HG03354 (cell line): Measurements from ENCODE around the gene SKAP1.

Source experiments
- ATAC-seq: cut with Tn5 transposase; IDR thresholded peaks from one replicate; pipeline ENCODE4 v1.9.1; 2021; ENCODE audit warnings: mild to moderate bottlenecking; ENCODE audit not compliant: unreplicated experiment, poor library complexity, severe bottlenecking

SKAP1 gene

DNA sequence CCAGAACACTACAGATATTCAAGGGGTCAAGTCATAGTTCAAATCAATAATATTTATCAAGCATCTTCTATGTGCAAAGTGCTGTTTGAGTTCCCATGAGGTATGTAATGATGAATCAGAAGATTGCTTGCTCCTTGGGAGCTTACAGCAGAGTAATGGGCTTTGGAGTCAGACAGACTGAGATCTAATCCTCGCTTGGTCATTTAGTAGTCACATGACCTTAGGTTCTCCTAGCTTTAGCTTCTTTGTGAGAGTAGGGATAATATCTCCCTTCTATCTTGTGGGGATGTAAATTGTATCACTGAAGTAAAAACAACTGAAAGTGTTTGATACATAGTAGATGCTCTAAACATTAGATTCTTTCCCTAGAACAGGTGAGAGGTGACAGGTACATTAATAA lies 292.4 kb downstream of the SKAP1 start:
- no peak for ATAC-seq

DNA sequence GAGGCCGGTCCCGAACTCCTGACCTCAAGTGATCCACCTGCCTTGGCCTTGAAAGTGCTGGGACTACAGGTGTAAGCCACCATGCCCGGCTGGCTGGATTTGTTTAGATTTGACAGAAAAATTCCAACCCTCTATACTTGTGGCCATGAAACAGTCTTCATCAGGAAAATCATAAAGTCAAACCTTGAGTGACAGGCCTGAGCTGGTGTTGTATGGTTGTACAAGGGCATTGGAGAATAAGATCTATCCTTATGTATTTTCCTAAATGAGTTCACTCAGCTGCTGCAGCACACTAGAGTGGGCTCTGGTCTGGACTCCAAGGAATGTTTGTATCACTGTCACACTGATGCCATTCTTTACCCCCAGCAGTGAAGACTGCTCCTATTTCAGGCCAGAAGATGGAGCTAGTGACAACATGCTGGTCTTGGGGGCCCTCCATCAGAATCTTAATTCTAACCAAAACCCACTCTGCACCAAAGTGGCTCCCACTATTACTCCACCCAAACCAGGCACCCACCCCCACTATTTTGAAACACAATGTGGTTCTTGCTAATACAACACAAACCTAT lies 295.0 kb downstream of the SKAP1 start:
- no peak for ATAC-seq

DNA sequence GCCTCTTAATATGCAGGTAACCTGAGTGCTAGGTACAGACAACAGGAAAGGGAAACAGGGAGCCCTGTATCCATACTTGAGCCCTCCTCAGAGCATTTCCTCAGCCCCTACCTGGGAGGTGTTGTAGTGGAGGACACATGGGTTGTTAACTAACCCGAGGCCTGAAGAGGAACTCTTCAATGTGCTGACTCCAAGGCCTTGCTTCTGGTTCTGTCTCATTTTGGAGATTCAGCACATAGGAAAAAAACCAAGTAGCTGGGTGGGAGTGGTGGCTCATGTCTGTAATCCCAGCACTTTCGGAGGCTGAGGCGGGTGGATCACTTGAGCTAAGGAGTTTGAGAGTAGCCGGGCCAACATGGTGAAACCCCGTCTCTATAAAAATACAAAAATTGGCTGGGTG lies 297.6 kb downstream of the SKAP1 start:
- ATAC-seq: no peak

DNA sequence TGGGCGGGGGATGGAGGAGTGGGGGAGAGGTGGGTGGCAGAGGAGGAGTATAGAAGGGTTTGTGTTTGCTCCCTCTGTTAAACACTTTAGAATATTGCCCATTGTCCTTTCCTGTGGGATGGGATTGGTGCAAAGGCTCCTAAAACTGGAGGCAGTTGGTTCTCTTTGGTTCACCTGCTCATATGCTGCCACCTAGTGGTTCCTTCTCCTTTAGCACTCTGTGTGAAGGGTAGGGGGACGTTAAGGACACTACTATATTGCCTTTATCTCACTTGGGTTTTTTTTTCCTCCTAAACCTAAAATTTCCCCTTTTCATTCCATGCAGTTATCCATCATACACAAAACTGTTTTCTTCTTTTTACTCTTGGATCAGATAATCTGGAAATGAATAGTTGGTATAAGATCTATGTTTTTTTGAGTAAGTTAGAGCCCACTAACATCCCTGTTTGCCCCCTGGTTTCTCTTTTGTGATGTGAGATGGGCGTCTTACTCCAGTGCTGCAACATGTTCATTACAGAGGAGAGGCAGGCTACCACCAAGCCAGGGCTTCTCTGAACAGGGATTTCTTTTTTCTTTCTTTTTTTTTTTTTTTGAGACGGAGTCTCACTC lies 298.7 kb downstream of the SKAP1 start:
- no peak for ATAC-seq

DNA sequence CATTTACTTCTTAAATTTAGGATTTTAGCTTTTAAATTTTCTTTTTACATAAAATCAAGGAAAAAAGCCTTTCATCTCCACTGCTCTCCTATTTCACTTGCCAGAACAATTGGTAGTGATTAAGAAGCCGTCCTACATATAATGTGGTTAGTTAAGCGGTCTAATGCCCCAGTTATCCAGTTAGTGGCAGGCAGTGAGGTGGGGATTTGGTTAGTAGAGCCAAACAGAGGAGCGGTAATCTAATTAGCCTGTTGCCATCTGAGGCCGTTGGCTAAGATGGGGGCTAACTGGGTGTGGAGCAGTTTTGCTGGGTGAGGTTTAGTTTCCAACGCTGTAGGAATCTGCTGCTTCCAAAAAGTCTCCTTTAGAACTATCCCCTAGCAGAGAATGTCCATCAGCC lies 300.0 kb downstream of the SKAP1 start:
- ATAC-seq: no peak

DNA sequence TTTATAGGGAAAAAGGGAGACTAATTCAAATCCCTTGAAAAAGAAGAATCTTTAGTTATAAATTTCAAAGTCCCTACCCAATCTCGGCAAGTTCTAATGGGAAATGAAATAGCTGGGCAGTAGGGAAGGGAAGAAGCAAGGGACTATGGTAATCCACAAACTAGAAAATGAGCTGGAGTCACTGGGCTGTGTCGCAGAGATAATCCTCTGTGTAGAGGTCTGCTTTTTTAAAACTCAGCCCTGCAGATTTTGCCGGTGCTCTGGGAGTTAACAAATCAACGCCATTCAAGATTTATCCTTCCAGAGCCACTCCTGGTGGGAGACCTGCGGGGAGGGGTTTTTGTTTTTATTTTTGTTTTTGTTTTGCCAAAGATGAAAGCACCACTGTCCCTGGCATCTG lies 301.6 kb downstream of the SKAP1 start:
- no peak for ATAC-seq

DNA sequence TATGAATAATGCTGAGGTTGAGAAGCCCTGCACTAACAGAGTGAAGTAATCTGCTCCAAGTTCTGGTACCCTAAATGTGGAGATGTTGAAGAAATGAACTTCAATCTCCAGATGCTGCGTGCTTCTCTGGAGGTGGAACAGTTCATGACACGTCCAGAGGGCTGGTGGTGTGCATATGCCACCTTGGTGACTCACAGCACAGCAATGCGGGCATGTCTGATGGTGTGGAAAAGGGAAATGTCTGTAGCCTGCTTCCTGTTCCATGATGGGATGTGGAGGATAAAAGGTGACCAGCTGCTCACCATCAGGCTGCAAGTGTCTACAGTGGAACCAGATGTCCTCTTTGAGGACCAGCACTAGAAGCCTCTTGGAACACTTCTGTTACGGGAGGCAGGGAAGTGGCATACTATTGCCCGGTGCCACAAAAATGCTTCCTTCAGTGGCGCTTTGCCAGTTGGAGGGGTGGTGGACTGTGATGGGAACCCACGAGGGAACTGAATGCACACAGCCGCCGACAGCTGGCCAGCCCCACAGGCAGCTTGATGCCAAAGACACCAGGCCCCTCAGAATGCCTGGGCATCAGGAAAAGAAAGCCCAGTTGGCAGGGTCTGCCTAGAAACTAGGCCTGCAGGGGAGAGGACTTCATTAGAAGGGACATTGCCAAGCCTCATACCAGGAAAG lies 302.5 kb downstream of the SKAP1 start:
- ATAC-seq: no peak

DNA sequence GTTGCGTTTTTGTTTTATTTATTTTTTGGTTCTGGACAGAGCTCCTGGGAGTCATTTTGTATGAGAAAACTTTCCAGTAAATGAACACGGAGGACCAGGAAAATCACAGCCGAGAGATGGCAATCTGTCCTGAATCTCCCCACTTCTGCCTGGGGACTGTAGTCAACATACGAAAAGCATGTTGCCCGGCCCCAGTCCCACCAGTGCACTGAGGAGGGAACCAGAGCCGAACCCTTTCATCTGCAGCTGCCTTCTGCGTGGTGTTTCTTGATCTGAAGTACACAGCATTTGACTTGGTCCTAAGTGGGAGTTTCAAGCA lies 303.5 kb downstream of the SKAP1 start:
- no peak for ATAC-seq

DNA sequence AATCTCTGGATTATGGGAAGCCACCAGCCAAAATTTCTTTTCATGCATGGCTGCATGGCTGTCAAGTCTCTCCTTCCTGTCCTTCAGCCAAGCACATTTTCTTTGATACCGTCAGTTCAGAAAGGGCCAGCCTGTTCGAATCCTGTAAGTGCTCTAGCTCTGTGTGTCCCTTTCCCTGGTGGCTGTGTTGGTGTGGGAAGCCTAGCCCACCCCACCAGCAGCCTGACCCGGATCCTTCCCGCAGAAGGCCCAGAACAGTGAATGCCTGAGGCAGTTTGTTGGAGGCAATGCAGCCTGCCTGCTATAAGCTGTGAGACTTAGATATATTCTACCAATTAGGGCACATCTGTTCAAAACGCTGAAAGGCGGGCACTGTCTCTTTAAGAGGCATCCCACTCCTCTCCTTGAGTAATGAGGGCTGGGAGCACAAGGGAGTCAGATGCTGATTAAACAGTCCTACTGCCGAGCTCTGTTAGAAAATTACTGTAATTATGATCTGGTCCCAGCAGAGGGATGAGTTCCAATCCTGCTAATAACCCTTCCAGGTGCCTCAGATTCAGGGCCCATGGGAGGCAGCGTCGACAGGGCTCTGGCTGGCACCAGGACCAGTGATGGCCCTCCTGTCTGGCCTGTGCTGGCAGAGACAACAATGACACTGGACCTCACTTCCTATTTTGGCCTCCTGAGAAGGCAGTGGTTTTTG lies 304.0 kb downstream of the SKAP1 start:
- no peak for ATAC-seq

DNA sequence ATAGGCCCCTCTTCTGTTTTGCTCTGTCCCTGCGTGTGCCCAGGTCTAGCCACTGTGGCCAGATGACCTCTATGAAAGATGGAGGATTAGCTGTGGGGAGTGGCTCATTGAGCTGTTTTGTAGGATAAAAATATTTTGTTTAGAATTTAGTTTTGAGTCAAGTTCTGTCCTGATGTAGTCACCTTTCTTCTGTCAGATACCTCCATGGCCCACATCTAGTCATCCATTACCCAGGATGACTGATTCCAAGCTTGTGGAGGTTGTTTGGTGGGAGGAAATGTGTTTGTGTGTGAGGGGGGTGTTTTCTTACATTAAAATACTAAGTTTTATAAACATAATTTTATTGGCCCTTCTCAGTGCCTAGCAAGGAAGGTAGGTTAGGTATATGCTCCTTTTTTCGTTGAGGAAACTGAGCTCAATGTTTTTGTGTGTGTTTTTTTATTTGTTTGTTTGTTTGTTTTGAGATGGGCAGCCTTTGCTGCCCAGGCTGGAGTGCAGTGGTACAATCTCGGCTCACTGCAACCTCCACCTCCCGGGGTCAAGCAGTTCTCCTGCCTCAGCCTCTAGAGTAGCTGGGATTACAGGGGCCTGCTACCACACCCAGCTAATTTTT lies 306.1 kb downstream of the SKAP1 start:
- ATAC-seq: no peak

DNA sequence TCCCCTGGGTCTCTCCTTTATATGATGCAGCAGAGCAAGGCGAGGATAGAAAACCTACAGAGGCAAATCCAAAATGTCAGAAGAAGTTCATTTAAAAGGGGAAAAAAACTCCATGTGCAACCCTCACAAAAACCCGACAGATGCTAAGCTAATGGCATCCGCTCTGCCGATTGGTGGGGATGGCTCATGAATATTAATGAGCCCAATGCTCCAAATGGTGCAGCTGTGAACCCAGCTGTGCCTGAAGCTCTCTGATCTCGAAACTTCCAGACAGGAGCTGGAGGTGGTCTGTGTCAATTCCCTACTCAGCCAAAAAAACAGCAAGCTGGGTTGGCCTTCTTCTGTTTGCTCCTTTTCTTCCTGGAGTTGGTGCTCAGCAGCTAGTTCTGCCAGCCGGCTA lies 306.9 kb downstream of the SKAP1 start:
- no peak for ATAC-seq

DNA sequence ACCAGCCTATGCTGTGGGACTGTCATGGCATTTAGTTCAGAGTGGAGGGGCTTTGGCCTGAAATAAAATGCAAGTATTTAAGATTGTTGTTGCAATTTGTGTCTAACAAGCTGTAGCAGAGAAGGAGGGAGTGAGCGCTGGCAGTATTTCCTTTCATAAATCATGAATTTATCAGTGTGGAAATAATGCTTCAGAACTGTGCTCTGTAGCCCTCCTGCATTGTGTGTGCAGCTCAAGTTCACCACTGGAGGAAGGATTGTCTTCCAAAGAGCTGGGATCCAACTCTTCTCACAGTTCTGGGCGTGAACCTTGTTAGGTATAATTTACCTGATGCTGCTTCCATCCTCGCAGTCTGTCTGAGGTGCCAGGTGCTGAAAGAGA lies 307.4 kb downstream of the SKAP1 start:
- ATAC-seq: no peak

DNA sequence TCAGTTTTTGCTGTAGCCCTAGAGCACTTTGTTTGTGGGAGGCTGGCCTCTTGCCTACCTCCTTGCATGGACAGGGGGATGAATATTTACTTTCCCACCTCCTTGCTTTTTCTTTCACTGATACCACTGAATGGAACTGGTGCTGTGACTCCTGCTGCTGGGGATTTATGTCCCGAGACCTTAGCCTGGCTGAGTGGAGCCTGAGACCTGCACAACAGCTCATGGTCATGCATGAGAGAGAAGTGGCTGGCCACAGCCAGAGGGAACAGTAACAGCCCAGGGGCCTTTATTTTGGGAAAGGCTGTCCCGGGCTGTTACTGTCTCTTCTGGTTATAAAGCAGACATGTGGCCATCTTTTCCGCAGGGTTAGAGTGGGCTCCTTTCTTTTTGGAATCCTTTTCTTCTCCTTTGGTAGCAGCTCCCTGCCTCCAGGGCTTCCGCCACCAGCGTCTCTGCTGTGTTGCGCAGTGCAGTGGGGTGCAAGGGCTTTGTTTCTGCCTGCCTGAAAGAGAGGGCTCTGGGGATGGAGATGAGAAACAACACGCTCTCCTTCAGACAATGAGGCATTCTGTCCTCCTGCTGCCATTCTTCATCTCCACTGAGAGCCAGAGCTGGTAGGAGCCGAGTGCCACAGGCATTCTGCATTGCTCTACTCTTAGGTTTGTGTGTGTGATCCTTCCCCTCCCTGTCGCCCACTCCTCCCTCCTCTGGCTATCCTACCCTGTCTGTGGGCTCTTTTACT lies 307.9 kb downstream of the SKAP1 start:
- no peak for ATAC-seq

DNA sequence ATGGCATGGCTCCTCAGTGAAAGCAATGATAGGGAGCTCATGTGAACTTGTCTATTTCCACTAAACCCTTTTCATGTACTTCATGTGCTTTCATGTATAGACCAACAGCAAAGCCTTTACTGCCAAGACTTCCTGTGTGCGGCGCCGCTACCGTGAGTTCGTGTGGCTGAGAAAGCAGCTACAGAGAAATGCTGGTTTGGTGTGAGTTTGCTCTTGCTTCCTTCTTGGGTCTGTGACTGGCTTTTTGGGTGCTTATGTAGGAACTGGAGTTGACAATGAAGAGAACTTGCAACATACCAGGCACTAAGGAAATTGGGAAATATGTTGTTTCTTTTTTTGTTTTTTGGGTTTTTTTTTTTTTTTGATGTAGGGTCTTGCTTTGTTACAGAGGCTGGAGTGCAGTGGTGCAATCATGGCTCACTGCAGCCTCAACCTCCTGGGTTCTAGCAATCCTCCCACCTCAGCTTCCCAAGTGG lies 316.8 kb downstream of the SKAP1 start:
- no peak for ATAC-seq

DNA sequence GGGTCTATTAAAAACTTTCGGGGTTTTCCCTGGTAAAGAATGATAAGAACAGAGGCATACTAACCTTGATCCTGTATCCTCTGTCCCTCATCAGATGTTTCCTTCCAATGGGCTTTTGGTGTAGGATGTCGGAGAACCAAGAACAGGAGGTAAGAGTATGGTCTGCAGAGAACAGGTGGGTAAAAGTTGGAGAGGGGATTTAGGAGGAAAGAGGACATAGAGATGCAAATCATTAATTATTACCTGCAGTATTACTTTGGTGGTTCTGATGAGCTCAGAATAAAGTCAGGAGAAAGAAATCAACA lies 318.1 kb downstream of the SKAP1 start:
- ATAC-seq: no peak

DNA sequence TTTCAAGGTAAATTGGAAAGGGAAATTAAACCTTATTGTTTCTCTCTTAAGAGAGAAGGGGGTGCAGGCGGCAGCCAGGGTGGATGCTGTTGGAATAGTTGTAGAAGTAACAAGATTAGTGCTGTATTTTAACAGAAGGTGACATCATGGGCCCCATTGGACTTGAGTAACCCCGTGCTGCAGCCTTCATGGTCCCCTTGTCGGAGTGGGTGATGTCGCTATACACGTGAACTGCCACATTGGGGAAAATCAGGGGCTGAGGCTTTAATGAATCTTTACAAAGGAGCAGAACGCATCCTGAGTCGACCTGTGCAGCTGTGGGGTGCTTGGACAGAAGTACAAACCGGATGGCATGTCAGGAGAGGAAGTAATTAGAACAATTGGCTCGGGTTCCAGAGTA lies 319.3 kb downstream of the SKAP1 start:
- no peak for ATAC-seq

DNA sequence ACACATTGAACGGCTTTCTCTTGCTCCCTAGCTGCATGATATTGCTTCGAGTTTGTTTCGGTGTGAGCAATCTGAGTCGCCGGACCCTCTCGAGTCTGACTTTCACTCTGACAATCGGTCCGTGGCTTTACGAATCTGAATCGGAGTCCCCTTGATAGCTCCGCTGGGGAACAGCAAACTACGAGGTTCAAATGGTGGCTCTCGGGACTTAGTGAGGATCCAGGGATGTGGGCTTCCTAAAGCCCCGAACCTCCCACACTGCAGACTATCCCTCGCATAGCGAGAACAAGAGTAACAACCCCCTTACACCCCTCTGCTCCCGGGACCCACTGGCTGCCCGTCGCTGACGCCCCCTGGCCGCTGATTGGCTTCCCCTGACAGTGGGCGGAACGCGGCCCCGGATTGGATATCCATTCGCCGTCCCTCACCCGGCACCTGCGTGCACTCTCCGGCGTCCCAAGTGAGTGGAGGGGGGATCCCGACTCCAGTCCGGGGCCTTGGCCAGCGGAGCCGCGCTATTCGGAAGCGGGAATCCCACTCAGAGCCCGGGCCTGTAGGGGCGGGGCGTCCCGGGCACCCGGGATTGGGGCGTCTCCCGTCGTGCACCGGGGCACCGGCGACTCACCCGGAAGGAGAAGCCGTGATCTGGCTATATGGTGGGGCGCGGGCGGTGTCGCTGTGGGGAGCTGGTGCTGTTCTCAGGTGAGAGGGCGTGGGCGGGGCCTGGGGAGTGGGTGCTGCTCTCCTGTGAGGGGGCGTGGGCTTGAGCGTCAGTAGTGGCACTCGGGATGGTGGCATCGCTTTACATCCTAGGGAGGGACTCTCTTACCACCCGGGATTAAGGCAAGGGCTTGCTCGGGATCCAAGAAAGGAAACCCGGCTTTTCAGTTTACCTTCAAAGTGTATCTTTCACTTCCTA lies 322.6 kb downstream of the SKAP1 start, which contains the start of gene SNX11:
TSS of gene SNX11 (plus strand) at position 630 of the 919 bp plus-strand sequence. CDS start 4,278 bp downstream, outside the sequence.
- ATAC-seq: peak; percentile 82

DNA sequence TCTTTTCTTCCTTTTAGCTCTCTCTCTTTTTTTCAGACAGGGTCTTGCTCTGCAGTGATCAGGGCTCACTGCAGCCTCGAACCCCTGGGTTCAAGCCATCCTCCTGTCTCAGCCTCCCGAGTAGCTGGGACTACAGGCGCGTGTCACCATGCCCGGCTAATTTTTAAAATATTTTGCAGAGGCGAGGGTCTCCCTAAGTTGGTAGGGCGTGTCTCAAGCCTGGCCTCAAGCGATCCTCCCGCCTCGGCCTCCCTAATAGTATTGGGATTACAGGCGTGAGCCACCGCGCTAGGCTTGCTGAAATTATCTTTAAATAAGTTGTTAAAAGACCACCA lies 323.2 kb downstream of the SKAP1 start:
- ATAC-seq: no peak

DNA sequence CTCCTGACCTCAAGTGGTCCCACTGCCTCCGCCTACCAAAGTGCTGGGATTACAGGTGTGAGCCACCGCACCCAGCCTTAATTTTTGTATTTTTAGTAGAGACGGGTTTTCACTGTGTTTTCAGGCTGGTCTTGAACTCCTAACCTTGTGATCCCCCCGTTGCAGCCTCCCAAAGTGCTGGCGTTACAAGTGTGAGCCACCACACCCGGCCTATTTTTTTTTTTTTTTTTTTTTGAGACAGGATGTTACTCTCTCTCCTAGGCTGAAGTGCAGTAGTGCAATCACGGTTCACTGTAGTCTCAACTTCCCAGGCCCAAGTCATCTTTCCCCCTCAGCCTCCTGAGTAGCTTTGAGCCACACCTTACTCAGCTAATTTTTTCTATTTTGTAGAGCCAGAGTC lies 325.6 kb downstream of the SKAP1 start:
- ATAC-seq: no peak
